Endothelial cell of hepatic sinusoid (primary cell): Measurements from ENCODE around the gene RLN1.
"Not testable (repeated sequence)": the region's sequence is repeated elsewhere in the genome, so short reads cannot be mapped to it uniquely, and the experiment has no call there.

Experiments
- in situ Hi-C: cut with HindIII; loops from 2 replicates; pipeline ENCODE4 v1.10.0; 2017; ENCODE audit warnings: low sequenced_read_pairs

The RLN1 gene

GRCh38 chr9:5326893-5327548 is 12.7 kb downstream of the RLN1 start:
- in situ Hi-C loops, result no loop called here

- in situ Hi-C loops, result no loop called here
Observed at GRCh38 chr9:5326187-5326586, 13.5 kb downstream of the RLN1 start.

GRCh38 chr9:5321601-5322000 is 18.1 kb downstream of the RLN1 start:
- in situ Hi-C loops, result not testable (repeated sequence)

DNA sequence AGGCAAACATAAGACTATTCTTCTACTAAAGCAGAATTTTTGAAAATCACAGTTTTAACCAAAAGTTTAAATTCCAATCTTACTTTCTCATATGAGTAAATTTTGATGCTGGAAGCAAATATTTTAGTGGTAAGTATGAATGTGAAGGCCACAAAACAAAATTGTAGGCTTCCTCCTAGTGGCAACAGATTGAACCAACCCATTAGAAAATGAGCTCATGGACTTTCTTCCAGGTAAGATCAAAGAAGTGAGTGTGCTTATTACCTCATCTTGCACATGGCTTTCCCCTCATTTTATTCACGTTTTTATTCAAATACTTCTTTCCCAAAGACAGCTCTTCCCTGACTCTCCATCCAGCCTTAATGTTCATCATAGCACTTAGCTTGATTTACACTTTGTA is 18.6 kb downstream of the RLN1 start:
- in situ Hi-C loops, result no loop called here

GRCh38 chr9:5316406-5316805 is 23.3 kb downstream of the RLN1 start:
- in situ Hi-C loops, result not testable (repeated sequence)

- in situ Hi-C loops, result no loop called here
Observed at GRCh38 chr9:5315187-5315923, 24.3 kb downstream of the RLN1 start.

DNA sequence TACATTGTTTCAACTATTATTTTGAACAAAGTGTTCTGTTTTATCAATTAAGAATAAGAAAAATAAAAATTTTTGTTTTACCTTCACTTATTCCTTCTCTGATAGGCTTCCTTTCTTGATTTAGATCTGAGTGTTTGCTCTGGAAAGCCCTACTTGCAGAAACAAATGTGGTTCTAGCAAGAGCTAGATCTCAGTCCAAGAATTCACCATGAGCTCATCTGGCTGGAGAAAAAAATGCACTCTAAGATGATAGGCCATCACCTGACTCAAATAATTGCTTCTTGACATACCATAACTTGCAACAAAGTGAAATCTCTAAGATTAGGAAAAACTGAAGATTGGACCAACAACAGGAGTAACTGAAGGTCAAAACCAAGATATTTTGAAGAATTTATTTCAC is 28.8 kb downstream of the RLN1 start:
- in situ Hi-C loops, result no loop called here

DNA sequence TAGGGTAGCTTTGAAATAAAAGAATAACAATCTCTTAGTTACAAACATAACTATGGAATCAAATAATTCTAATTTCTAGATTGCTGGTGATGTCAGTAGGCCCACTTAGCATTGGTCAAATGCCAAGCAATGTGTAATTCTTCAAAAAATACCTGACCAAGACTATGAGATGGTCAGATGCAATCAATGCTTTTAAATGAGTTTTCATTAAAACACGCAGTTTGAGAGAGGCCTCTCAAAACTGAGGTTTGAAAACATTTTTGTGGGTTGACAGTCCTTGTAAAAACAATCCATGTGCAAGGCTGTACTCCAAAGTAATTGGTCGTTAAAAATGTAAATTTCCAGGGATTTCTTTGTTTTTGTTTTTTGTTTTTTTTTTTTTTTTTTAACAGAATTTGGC is 33.9 kb downstream of the RLN1 start:
- in situ Hi-C loops, result no loop called here

GRCh38 chr9:5303840-5304795 is 35.6 kb downstream of the RLN1 start, which contains the start of gene RLN2:
Gene RLN2 (minus strand): TSS chr9:5304716. CDS start chr9:5304580, 136 bp downstream.
- in situ Hi-C loops, result not testable (repeated sequence)

DNA sequence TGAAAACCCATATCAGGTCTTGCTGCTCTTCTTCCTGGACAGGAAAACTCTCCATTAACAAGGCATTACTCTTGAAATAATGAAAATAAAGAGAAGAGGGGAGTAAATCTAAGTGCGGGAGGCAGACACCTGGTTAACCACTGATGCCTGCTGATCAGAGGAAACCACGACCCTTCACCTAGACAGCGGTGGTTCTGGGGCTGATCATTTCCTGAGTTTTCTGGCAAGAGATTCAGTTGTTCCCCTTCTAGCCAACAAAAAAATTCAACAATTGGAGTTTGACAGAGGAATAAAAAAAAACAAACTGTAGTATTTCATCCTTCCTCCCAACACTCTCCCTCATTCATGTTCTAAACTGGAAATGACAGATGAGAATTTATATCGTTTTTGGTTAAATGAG is 38.1 kb downstream of the RLN1 start:
- in situ Hi-C loops, result no loop called here

DNA sequence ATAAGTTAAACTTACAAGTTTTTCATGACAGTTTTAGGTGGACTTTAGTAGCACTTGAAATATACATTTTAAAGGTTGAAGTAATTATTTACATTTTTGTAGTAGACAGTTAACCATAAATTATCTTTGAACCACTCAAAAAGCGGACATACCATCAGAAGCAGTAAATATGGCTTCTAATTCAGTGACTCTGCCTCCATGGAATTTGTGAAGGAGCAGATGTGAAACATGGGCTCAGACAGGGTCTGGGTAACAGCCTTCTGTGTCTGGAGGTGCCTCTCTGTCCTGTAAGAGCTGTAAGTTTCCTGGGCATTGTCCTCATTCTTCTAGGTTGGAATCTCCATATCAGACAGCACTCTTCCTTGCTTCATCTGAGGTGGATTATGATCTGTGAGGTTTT is 47.5 kb downstream of the RLN1 start:
- in situ Hi-C loops, result no loop called here

GRCh38 chr9:5288591-5288990 is 51.1 kb downstream of the RLN1 start:
- in situ Hi-C loops, result no loop called here

DNA sequence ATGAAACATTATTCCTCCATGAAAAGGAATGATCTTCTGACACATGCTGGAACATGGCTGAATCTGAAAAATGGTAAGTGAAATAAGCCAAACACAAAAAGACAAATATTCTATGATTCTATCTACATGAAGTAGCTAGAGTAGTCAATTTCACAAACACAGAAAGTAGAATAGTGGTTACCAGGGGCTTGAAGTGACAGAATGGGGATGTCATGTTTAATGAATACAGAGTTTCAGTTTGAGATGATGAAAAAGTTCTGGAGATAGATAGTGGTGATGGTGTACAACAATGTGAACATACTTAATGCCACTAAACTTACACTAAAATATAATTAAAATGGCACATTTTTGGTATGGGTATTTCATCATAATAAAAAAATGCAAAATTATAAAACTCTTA is 53.4 kb downstream of the RLN1 start:
- in situ Hi-C loops, result no loop called here
